GM08714 (cell line): Measurements from ENCODE around the gene PIERCE2.
"Not testable (repeated sequence)": the region's sequence is repeated elsewhere in the genome, so short reads cannot be mapped to it uniquely, and the experiment has no call there.

ENCODE experiments used
- H3K4me3 ChIP-seq: fragments of 200-500 bp; sonication (Bioruptor generic); 2 replicates; pipeline ENCODE4 v1.5.1; 2014; ENCODE audit warnings: mild to moderate bottlenecking, low read length, inconsistent platforms
- ZNF274 ChIP-seq: IDR thresholded peaks from 2 replicates; pipeline ENCODE4 v1.6.1; 2012; ENCODE audit warnings: mild to moderate bottlenecking, low read depth, low read length

PIERCE2 gene

GRCh38 chr15:55402707-55403106 is 5.6 kb upstream of the PIERCE2 start:
- no peak overlapping the region for H3K4me3 ChIP-seq
- TF ChIP-seq ZNF274, result no peak

- TF ChIP-seq ZNF274, result no peak
- H3K4me3 ChIP-seq, result no peak overlapping the region
Observed at GRCh38 chr15:55403531-55403930, 4.8 kb upstream of the PIERCE2 start.

- H3K4me3 ChIP-seq, result peak overlapping the region; percentile 91
- TF ChIP-seq ZNF274, result no peak
Observed at GRCh38 chr15:55407498-55408011, 740 bp upstream of the PIERCE2 start.

- H3K4me3 ChIP-seq, result peak overlapping the region; percentile 81
Observed at GRCh38 chr15:55408976-55409375, 681 bp downstream of the PIERCE2 start.

GRCh38 chr15:55417678-55418077 is 9.4 kb downstream of the PIERCE2 start:
- not testable (repeated sequence) for H3K4me3 ChIP-seq

- no peak for TF ChIP-seq ZNF274
- H3K4me3 ChIP-seq, result no peak overlapping the region
Observed at GRCh38 chr15:55420171-55420866, 12.0 kb downstream of the PIERCE2 start.

- H3K4me3 ChIP-seq, result no peak overlapping the region
- no peak for TF ChIP-seq ZNF274
Observed at GRCh38 chr15:55422089-55422488, 13.8 kb downstream of the PIERCE2 start.

- no peak overlapping the region for H3K4me3 ChIP-seq
- TF ChIP-seq ZNF274, result no peak
Observed at GRCh38 chr15:55434989-55435825, 26.9 kb downstream of the PIERCE2 start.

GRCh38 chr15:55443141-55443540 is 34.8 kb downstream of the PIERCE2 start:
- H3K4me3 ChIP-seq, result not testable (repeated sequence)

- H3K4me3 ChIP-seq, result not testable (repeated sequence)
Observed at GRCh38 chr15:55445936-55446335, 37.6 kb downstream of the PIERCE2 start.

GRCh38 chr15:55446379-55447029 is 38.2 kb downstream of the PIERCE2 start:
- H3K4me3 ChIP-seq, result not testable (repeated sequence)

GRCh38 chr15:55447030-55447394 is 38.7 kb downstream of the PIERCE2 start:
- H3K4me3 ChIP-seq, result not testable (repeated sequence)

GRCh38 chr15:55457401-55458022 is 49.2 kb downstream of the PIERCE2 start:
- no peak for TF ChIP-seq ZNF274
- H3K4me3 ChIP-seq, result no peak overlapping the region

GRCh38 chr15:55461447-55461846 is 53.2 kb downstream of the PIERCE2 start:
- TF ChIP-seq ZNF274, result no peak
- H3K4me3 ChIP-seq, result no peak overlapping the region

- TF ChIP-seq ZNF274, result no peak
- no peak overlapping the region for H3K4me3 ChIP-seq
Observed at GRCh38 chr15:55468321-55468720, 60.0 kb downstream of the PIERCE2 start.
